Gastroesophageal sphincter (tissue), 3 donors: ENCODE measurements around the gene XG.
"Not testable (repeated sequence)": the region's sequence is repeated elsewhere in the genome, so short reads cannot be mapped to it uniquely, and the experiment has no call there.

Source experiments
- EP300 ChIP-seq: sonication (generic); formaldehyde crosslinking; IDR thresholded peaks from one replicate; pipeline ENCODE4 v1.6.1; 2017; ENCODE audit warnings: antibody characterized with exemption, mild to moderate bottlenecking
- POLR2A ChIP-seq, 2 donors: fragments of 450-650 bp; IDR thresholded peaks; one replicate each; pipeline ENCODE4 v1.6.1; 2017; ENCODE audit warnings: antibody characterized with exemption in 2 of 2, mild to moderate bottlenecking in 2 of 2, moderate library complexity in 1 of 2
- POLR2AphosphoS5 ChIP-seq: sonication (generic); formaldehyde crosslinking; IDR thresholded peaks from one replicate; pipeline ENCODE4 v1.6.1; 2017; ENCODE audit warnings: antibody characterized with exemption
- TF ChIP-seq, protein P1 (sequence below), 4 experiments: fragments of 200-600 bp in 2 of 4; fragments of 450-650 bp in 2 of 4; sonication (generic) in 1 of 4; IDR thresholded peaks; one replicate each; pipeline ENCODE4 v1.5.1; 2017 to 2019; ENCODE audit warnings: antibody characterized with exemption in 4 of 4, mild to moderate bottlenecking in 2 of 4, moderate library complexity in 2 of 4

GRCh38 chrX:2755163-2755715 lies 3.4 kb downstream of the XG start:
- not testable (repeated sequence) for TF ChIP-seq POLR2AphosphoS5; POLR2A (IDR thresholded peaks at IDR 0.05); EP300
- TF ChIP-seq, protein P1, sequence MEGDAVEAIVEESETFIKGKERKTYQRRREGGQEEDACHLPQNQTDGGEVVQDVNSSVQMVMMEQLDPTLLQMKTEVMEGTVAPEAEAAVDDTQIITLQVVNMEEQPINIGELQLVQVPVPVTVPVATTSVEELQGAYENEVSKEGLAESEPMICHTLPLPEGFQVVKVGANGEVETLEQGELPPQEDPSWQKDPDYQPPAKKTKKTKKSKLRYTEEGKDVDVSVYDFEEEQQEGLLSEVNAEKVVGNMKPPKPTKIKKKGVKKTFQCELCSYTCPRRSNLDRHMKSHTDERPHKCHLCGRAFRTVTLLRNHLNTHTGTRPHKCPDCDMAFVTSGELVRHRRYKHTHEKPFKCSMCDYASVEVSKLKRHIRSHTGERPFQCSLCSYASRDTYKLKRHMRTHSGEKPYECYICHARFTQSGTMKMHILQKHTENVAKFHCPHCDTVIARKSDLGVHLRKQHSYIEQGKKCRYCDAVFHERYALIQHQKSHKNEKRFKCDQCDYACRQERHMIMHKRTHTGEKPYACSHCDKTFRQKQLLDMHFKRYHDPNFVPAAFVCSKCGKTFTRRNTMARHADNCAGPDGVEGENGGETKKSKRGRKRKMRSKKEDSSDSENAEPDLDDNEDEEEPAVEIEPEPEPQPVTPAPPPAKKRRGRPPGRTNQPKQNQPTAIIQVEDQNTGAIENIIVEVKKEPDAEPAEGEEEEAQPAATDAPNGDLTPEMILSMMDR (IDR thresholded peaks at IDR 0.05) = not testable (repeated sequence)
